CD4-positive, alpha-beta T cell treated with Interleukin-17A for 4 hours (primary cell): ENCODE measurements around the gene DENND5B.
"Not testable (repeated sequence)": the region's sequence is repeated elsewhere in the genome, so short reads cannot be mapped to it uniquely, and the experiment has no call there.

Experiments used
- DNase-seq: peaks from one replicate; pipeline ENCODE4 v3.0.0-alpha.2; 2020; ENCODE audit warnings: mixed read lengths

Gene DENND5B

DNA sequence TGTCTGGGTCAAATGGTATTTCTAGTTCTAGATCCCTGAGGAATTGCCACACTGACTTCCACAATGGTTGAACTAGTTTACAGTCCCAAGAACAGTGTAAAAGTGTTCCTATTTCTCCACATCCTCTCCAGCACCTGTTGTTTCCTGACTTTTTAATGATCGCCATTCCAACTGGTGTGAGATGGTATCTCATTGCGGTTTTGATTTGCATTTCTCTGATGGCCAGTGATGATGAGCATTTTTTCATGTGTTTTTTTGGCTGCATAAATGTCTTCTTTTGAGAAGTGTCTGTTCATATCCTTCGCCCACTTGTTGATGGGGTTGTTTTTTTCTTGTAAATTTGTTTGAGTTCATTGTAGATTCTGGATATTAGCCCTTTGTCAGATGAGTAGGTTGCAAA, 40.3 kb downstream of the DENND5B start:
- not testable (repeated sequence) for DNase-seq

DNA sequence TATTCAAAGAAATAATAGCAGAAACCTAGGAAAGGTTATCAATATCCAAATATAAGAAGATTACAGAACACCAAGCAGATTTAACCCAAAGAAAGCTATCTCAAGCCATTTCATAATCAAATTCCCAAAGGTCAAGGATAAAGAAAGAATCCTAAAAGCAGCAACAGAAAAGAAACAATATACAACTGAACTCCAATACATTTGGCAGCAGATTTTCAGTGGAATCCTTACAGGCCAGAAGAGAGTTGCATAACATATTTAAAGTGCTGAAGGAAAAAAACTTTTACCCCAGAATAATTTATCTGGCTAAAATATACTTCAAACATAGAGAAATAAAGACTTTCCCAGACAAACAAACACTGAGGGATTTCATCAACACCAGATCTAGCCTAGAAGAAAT, 54.3 kb downstream of the DENND5B start:
- DNase-seq = no peak

DNA sequence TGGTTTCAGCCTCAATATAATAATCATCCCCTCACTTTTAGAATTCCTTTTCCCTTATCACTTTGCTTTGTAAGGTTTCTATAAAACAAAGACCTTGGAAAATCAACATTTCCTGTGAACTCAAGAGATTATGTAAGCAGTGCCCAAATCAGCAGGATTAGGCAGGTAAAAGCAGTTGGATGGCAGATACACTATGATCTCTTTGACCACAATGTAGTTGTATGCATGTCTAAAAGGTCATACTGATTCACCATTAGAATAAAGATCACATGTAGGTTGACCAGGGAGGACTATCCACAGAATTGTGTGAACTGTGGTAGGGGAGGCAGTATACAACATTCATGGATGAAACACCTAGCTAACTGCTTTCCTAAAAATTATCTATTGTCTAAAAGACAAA, 57.5 kb downstream of the DENND5B start:
- no peak for DNase-seq

DNA sequence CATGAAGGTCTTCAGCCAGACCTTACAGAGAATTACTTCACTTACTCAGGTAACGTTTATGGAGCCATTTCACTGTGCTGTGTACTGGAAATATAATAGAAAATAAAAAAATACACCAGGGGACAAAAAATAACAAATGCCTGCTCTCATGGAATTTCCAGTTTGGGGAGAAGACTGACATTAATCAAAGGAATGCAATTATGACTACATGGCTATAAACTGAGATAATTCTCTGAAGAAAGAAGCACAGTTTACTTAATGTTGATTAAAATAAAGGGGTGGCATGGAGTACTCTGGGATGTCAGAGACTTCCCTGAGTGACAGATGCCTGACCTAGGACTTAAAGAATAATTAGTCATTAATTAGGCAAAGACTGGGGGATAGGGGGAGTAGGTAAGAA, 59.0 kb downstream of the DENND5B start:
- DNase-seq = no peak

DNA sequence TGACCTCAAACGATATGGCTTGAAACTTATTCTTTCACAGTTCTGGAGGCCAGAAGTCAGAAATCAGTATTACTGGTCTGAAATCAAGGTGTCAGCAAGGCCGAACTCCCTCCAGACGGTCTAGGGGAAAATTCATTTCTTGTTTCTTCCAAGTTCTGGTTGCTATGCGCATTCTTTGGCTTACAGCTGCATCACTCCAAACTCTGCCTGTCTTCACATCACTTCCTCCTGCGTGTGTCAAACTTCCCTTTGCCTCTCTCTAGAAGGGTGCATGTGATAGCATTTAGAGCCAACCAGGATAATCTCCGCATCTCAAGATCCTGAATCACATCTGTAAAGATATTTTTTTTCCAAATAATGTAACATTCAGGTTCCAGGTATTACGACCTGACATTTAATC, 62.8 kb downstream of the DENND5B start:
- DNase-seq = no peak

DNA sequence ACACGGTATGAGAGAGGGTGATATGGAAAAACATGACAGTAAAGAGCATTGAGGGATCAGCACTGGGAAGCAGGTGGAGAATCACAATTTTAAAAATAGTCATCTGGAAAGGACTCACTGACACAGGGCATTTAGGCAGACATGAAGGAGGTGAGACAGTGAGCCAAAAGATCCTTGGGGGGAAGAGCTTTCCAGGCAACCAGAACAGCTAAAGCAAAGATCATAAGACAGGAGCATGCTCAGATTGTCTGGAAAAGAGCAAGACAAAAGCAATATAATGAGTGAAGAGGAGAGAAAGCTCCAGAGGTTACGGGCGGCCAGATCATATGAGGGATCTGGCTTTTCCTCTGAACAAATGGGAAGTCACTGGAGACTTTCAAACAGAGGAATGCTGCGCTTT, 63.9 kb downstream of the DENND5B start:
- no peak for DNase-seq

DNA sequence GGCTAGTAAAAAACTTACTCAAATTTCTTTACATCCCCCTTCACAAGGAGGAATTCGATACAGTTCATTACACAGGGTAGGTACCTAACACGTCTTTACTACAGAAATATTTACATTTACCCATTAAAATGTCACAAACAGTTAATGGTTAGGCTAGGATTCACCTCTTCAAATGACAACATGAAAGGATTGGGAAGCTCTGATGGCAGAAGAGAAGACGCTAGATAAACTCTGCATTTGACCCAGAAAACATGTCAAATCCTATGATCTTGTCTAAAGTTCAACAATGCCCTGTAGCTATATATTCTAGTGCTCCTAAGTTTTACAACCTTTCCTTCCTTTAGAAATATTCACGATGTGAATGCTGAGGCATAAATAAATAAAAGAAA, 64.8 kb downstream of the DENND5B start:
- DNase-seq = no peak

DNA sequence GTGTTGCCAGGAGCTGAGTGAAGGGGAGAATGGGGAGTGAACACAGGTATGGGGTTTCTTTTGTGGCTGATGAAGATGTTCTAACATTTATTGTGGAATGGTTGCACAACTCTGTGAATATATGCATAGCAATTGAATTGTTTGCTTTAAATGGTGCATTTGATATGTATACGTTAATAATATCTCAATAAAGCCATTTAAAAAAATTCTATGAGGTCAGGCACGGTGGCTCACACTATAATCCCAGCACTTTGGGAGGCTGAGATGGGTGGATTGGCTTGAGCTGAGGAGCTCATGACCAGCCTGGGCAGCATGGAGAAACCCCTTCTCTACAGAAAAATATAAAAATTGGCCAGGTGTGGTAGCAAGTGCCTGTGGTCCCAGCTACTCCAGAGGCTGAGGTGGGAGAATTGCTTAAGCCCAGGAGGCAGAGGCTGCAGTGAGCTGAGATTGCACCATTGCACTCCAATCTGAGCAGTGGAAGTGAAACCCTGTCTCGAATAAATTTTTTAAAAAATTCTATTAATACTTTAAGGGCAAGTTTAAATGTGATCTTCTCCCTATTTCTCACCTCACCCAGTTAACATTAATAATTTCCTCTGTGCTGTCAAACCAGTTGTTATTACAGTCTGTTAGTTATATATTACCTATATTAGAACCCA, 65.3 kb downstream of the DENND5B start:
- no peak for DNase-seq

DNA sequence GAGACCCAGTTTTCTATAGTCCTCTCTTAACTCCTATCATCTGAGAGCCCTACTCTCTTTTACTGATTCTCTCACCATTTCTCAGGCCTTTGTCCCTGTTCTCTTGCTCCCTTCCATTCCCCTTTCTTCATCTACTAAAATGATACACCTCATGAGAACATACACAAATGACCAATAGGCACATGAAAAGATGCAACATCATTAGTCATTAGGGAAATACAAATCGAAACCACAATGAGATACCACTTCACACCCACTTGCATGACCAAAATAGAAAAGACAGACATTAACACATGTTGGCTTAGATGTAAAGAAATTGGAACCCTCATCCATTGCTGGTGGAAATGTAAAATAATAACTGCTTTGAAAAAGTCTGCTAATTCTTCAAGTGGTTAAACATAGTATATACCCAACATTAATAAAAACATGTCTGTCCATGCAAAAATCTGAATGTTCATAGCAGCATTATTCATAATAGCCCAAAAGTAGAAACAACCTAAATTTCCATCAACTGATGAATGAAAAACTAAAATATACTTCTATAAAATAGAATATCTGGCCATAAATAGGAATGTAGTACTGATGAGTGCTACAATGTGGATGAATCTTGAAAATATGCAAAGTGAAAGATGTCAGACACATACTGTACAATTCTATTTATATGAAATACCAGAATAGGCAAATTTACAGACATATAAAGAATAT, 66.0 kb downstream of the DENND5B start:
- no peak for DNase-seq

DNA sequence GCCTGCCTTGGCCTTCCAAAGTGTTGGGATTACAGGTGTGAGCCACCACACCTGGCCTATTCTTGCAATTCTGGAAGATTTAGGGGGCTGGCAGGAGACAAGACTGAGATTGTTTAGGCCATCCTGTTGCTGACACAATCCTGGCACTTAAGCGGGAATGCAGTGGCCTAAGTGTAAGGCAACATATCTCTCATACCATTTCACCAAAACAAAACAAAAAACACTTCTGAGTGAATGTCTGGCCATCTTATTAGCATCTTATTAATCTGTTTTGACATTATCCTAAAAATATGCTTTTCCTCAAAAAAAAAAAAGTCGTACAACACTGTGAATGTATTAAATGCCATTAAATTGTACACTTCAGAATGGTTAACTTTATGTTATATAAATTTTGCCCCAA, 67.6 kb downstream of the DENND5B start:
- no peak for DNase-seq

DNA sequence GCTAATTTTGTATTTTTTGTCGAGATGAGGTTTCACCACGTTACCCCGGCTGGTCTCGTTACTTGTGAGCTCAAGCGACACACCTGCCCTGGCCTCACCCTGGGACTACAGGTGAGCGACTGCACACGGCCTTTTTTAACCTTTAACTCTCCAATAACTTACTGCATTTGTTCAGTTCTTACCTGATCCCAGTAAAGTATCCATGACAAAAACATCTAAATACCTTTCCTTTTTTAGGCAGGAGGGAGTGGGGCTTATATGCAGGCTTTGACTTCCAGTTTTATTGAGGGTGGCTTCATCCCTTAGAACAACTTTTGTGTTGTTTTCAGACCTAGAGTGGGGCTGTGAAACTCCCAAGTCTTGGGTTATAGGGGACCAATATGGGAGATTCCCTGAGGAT, 68.3 kb downstream of the DENND5B start:
- no peak for DNase-seq

DNA sequence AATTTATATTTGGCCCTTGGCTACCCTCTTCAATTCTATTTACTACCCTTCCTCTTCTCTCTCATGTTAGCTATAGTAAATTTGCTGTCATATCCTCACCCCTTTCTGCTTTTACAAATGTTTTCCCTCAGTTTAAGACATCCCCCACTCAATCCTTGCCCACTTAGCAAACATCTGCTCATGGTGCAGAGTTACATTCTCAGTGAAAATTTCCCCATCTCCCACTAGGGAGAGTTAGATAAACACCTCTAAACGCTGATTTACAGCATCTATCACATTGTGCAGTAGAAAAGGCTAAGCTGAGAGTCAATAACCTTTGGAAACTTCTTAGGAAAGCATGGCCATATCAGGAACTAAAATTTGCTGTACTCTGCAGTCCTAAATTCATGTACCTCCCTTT, 69.0 kb downstream of the DENND5B start:
- no peak for DNase-seq

DNA sequence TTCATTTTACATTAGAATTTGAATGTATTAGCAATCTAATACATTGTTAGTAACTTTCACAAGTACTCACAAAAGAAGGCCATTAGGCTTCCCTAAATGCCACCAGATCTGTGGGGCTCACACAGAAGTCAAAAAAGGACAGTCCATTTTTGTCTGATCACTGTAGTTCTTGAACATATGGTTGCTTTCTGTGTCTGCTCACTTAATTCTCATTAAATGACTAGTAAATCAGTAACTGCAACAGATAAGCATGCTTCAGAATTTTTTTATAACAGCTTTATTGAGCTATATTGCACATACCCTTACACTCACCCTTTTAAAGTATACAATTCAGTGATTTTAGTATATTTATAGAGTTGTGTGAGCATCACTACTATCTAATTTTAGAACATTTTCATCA, 71.4 kb downstream of the DENND5B start:
- DNase-seq = no peak

DNA sequence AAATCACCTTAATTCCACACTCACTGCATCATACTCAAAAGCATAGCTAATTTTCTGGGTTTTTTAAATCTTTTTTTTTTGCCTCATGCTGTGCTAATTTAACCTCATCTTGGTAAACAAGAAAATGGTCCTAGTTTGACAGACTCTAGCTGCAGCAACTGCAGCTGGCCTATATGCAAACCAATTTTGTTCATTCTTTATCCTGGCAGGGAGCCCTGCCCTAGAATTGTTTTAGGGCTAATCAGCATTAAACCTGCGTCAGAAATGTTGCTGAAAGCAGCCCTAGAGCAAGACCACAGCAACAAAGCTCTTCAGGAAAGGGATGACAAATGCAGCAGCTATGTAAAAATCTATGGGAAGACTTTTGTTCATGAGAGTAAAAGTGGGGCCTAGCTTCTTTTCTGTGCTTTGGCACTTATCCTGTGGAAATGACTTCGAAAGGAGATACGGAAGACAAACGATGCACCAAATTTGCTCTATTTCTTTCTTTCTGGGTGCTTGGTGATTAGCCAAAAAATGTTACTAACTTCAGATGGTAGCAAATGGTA, 72.2 kb downstream of the DENND5B start:
- no peak for DNase-seq

DNA sequence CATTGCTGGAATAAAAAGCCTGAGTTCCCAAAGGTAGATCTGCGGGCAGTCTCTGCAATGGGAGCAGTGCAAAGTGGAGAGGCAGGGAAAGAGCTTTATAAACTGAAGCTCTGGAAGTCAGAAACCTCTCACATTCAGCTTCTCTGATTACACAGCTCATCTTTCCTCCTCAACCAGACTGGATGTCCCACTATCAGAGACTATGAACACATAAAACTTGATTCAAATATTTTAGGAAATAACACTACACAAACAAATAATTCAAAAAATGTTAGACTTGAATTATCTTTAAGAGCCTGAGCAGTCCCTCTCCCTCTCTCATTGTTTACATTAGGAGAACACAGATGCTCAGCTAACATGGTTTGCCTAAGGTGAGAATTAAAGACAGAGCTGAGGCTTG, 72.9 kb downstream of the DENND5B start:
- no peak for DNase-seq

DNA sequence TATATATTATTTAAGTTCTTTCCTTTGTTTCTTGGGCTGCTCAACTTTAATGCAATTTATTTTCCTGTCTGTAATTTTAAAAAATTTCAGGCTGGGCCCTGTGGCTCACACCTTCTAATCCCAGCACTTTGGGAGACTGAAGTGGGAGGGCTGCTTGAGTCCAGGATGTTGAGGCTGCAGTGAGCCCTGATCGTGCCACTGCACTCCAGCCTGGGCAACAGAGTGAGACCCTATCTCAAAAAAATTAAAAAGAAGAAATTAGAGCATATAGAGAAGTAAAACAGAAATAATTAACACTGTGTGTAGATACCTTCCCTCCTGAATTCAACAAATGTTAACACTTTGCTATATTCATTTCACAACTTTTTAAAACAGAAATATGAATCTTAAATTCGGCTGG, 74.2 kb downstream of the DENND5B start:
- DNase-seq = no peak

DNA sequence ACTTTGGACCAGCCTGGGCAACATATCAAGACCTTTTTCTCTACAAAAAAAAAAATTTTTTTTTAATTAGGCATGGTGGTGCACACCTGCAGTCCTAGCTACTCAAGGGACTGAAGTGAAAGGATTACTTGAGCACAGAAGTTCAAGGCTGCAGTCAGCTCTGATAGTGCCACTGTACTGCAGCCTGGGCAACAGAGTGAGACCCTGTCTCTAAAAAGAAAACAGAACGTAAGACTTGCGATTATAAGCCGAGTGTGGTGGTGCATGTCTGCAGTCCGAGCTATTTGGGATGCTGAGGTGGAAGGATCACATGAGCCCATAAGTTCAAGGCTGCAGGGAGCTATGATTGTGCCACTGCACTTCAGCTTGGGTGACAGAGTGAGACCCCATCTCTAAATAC, 76.0 kb downstream of the DENND5B start:
- no peak for DNase-seq

DNA sequence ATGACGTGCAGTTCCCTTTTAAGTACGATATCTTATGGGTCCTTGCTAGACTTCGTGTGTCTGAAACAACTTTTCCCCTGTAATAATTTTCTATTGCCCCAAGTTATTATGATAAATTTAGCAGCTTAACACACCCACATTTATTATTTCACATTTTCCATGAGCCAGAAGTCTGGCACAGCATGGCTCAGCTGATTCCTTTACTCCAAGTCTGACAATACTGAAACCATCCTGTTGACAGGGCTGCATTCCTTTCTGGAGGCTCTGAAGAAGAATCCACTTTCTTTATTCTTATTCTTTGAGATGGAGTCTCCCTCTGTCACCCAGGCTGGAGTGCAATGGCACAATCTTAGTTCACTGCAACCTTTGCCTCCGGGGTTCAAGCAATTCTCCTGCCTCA, 80.9 kb downstream of the DENND5B start:
- DNase-seq = no peak

DNA sequence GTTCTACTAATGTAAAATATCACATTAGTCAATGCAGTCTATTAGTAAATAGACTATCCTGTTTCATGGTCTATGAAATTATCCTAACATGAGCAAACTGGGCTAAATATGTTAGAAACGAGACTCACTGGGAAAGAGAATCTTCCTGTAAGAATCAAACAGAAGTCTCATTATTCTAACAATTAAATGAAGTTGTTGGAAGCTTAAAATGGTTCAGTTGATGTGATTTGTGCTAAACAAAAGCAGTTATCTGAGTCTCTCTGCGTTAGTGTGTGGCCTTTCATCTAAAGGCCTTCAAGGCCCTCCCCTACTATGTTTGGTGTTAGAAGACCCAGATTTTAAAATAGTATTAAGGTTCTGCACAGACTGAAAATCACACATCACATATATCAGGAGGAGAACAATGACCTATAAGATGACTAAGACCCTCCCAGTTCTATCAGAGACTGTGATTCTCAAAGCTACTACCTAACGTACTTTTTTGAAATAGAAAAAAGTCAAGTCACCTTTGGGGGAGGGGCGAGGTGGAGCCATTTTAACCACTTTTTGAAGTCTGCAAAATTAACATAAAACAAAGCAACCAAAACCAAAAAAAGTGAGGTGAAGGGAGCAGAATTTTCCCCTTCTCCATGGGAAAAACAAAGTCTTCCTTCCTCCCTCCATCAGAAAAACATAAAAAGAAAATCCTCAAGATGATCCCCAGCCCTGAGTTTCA, 82.3 kb downstream of the DENND5B start:
- DNase-seq = no peak

DNA sequence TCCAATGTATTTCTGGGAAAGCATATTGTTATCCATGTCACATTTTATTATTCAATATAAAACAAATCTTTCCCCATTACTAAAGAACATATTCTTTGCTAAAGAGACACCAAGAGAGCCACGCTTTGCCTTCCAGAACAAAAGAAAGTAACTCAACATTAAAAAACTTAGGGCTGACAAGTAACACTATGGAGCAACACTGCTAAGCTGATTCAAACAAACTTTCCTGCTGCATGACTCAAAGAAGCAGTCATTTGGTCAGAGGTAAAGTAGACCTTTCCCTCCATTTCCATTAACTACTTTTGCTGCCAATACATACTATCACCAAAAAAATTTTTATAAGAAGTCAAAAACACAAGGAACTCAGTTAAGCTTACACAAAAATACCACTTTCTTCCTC, 83.0 kb downstream of the DENND5B start:
- no peak for DNase-seq

DNA sequence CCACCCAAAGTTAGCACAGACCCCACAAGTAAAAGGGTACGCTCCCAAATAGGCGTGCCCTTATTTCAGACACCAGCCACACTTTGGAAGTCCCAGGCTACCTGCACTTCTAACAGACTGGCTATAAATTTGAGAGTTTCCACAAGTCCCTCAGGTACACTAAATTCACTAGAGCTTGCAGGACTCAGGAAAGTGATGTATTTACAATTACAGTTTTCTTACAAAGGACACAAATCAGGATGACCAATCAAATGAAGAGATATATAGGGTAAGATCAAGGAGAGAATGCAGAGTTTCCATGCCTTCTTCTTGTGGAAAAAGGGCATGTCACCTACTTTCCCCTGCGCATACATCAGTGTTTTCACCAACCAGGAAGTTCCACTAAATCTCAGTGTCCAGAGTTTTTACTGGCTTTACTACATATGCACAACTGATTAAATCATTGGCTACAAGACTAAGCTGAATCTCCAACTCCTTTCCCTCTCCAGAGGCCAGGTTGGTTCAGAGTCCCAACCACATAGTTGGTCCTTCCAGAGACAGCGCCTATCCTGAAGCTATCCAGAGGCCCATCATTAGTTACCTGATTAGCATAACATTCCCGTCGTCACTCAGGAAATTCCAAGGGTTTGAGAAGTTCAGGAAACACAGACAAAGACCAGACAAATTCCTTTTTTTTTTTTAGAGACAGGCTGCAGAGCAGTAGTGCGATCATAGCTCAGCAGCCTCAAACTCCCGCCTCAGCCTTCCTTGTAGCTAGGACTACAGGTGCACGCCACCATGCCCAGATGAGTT, 84.2 kb downstream of the DENND5B start:
- no peak for DNase-seq

DNA sequence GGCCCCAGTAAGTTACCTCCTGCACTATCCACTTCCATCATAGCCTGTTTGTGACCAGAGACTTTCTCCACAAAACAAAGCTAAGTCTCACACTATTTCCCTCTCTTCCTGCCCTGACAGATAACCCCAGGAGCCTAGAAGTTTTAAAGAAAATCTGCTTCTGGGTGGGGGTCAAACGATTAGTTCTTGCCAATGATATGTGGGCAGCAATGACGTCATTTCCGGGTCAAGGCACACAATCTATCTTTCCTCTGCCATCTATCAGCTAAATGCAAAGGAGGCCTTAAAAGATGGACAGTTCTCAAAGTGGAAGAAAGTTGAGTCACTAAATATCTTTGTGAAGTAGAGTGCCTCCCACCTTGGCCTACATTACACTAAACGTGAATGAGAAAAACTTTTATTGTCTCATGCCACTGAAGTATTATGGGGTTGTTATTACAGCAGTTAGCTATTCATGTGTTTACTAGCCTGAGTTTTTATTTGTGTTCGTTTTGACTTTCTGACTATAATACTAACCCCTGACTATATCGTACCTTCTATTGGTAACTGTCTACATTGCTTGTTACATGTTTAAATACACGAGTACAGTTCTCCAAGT, 86.2 kb downstream of the DENND5B start:
- DNase-seq = no peak

DNA sequence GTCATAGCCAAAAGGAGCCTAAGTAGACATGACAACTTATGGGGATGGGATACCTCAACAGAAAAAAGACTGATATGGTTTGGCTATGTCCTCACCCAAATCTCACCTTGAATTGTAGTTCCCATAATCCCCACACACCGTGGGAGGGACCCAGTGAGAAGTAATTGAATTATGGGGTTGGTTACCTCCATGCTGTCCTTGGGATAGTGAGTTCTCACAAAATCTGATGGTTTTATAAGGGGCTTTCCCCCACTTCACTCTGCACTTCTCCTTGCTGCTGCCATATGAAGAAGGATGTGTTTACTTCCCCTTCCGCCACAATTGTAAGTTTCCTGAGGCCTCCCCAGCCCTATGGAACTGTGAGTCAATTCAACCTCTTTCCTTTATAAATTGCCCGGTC, 89.9 kb downstream of the DENND5B start:
- DNase-seq = not testable (repeated sequence)
